ENCODE data around the gene ABLIM3. TPM values are rescaled to one million over a fixed set of nuclear protein-coding genes. Genes with fewer than 3 reads are reported as not detected.

The ABLIM3 gene
- total RNA-seq, 2 experiments from 2014 or later = 0.07 TPM; not detected in 1

GRCh38 chr5:149150457-149150856 is 9.2 kb downstream of the ABLIM3 start:
- Mint-ChIP-seq H3K4me1 (no peaks in the 10 kb centered on the region), H3K27me3 (no peaks in the 10 kb centered on the region), H3K27ac (no peak overlapping the region), H3K9me3 (ENCODE audit: low read depth) (no peaks in the 10 kb centered on the region), H3K4me3 (no peak overlapping the region), H3K36me3 (ENCODE audit: low read depth) (no peaks in the 10 kb centered on the region)
- intact Hi-C loops (cut with DNase I, micrococcal nuclease) = no loop called here
- POLR2A ChIA-PET = no interaction called here
- ATAC-seq (no peak), DNase-seq (no peak)
- CTCF ChIA-PET = interaction anchor here (1.1 kb wide), 1 partner anchor 9 kb away, joined by 6 read pairs; the partner anchor contains the start of gene ABLIM3

DNA sequence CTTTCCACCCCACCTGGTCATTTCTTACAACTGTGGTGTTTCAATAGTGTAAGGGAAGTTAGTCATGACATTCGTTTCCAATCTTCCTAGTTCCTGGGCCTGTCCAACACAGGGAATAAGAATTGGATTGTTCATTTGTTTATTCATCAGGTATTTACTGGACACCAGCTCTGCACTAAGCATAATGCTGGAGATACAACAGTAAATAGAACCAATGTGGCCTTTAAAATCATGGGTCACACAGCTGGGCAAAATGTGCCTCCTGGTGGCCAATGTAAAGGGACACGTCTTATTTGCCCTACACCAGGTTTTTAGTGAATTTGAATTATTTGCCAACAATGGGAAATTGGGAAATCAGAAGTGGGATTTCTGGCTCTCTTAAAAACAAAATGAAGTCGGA is 10.4 kb downstream of the ABLIM3 start:
- no peak for ATAC-seq
- POLR2A ChIA-PET = no interaction called here
- intact Hi-C loops (cut with DNase I, micrococcal nuclease) = no loop called here
- Mint-ChIP-seq H3K9me3 (ENCODE audit: low read depth) (no peaks in the 10 kb centered on the region), H3K4me1 (peaks cover 2% of the 10 kb centered on the region), H3K36me3 (ENCODE audit: low read depth) (no peaks in the 10 kb centered on the region), H3K27me3 (no peaks in the 10 kb centered on the region), H3K4me3 (no peak overlapping the region), H3K27ac (no peak overlapping the region)
- CTCF ChIA-PET = no interaction called here
- DNase-seq = no peak

DNA sequence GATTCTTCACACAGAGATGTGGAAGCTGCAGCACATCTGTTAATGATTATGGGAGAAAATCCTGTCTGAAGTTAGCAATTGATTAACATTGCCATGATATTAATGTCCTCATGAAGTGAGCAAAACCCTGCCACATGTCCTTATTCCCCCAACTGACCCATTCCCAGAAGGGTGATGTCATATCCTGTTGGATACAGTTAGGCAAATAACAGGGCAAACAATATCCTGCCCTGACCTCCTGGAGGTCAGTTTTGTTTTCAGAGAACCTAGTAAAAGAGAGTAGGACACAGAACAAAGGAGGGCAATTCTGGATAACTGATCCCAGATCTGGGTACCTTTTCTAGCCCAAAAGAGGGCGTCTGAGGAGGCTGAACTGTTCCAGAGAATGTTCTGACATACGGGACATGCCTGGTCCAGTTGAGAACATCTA is 11.0 kb downstream of the ABLIM3 start:
- intact Hi-C loops (cut with DNase I, micrococcal nuclease) = no loop called here
- Mint-ChIP-seq H3K27me3 (no peaks in the 10 kb centered on the region), H3K4me1 (peaks cover 2% of the 10 kb centered on the region), H3K9me3 (ENCODE audit: low read depth) (no peaks in the 10 kb centered on the region), H3K4me3 (no peak overlapping the region), H3K27ac (no peak overlapping the region), H3K36me3 (ENCODE audit: low read depth) (no peaks in the 10 kb centered on the region)
- DNase-seq (no peak), ATAC-seq (no peak)
- POLR2A ChIA-PET = no interaction called here
- CTCF ChIA-PET = interaction anchor here (0.6 kb wide), 1 partner anchor 149 kb away, joined by 5 read pairs; no protein-coding TSS in a partner anchor

- intact Hi-C loops (cut with DNase I, micrococcal nuclease) = no loop called here
- H3K9me3 Mint-ChIP-seq (ENCODE audit: low read depth) = no peaks in the 10 kb centered on the region
- POLR2A ChIA-PET = no interaction called here
- DNase-seq = no peak
- no peaks in the 10 kb centered on the region for H3K27me3 Mint-ChIP-seq
- no peak overlapping the region for H3K27ac Mint-ChIP-seq
- CTCF ChIA-PET = interaction anchor here (0.6 to 1.7 kb wide), 2 partner anchors 148 to 422 kb away, joined by 4 to 5 read pairs; no protein-coding TSS in a partner anchor
- H3K4me3 Mint-ChIP-seq = no peak overlapping the region
- ATAC-seq = no peak
- H3K36me3 Mint-ChIP-seq (ENCODE audit: low read depth) = no peaks in the 10 kb centered on the region
- peaks cover 2% of the 10 kb centered on the region for H3K4me1 Mint-ChIP-seq
These were observed 12.0 kb downstream of the ABLIM3 start for GRCh38 chr5:149153193-149153750.

DNA sequence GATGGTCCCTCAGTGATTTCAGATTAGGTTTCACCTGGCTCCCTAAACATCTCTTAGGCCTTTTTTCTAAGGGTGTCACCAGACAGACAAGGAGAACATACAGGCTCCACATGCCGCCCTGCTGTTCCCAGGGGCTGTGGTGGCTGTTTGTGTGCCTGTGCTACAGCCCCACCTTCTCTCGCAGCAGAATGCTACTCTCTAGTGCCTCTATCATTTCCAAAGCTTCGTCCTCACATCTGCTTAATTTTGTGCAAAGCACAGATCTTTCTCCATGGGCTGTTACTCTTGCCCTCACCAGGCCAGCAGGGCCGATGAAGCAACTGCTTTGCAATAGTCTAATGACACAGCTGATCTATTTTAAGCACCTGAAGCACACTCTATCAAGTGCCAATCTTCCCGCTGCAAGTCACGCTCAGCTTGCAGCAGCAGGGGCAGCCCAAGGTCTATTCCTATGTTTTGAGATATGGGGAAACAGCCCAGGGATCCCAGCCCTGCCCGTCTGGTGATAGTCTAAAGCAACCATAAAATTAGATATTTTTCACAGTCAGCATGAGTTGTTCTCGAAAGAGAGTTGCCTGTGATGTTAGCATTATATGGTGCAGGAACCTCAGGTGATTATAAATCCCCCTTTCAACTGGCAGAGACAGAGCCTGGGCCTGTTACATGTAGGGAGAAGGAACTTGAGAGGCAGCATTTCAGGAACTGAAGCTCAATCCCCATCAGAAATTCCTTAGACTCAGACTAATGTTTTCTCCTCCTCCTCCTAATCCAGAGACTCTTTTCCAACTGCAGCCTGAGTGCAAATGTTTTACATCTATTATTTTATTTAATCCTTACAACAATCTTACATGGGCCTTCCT is 12.7 kb downstream of the ABLIM3 start:
- DNase-seq (no peak), ATAC-seq (no peak)
- Mint-ChIP-seq H3K27me3 (no peaks in the 10 kb centered on the region), H3K27ac (no peak overlapping the region), H3K36me3 (ENCODE audit: low read depth) (no peaks in the 10 kb centered on the region), H3K4me3 (no peak overlapping the region), H3K4me1 (peaks cover 2% of the 10 kb centered on the region), H3K9me3 (ENCODE audit: low read depth) (no peaks in the 10 kb centered on the region)
- intact Hi-C loops (cut with DNase I, micrococcal nuclease) = no loop called here
- ChIA-PET CTCF (interaction anchor here (1.0 to 1.7 kb wide), 3 partner anchors 13 to 423 kb away, joined by 3 to 4 read pairs (median 3); partner anchors contain the start of gene ABLIM3), POLR2A (interaction anchor here (0.6 kb wide), 1 partner anchor 496 kb away, joined by 4 read pairs; no protein-coding TSS in a partner anchor)

GRCh38 chr5:149154650-149155049 is 13.4 kb downstream of the ABLIM3 start:
- H3K9me3 Mint-ChIP-seq (ENCODE audit: low read depth) = no peaks in the 10 kb centered on the region
- H3K4me1 Mint-ChIP-seq = peaks cover 2% of the 10 kb centered on the region
- H3K36me3 Mint-ChIP-seq (ENCODE audit: low read depth) = no peaks in the 10 kb centered on the region
- CTCF ChIA-PET = interaction anchor here (1.0 to 1.7 kb wide), 4 partner anchors 13 to 424 kb away, joined by 3 to 4 read pairs (median 3); partner anchors contain the start of gene ABLIM3
- no peaks in the 10 kb centered on the region for H3K27me3 Mint-ChIP-seq
- intact Hi-C loops (cut with DNase I, micrococcal nuclease) = no loop called here
- no peak overlapping the region for H3K27ac Mint-ChIP-seq
- POLR2A ChIA-PET = interaction anchor here (0.6 kb wide), 1 partner anchor 496 kb away, joined by 4 read pairs; no protein-coding TSS in a partner anchor
- ATAC-seq (no peak), DNase-seq (no peak)
- no peak overlapping the region for H3K4me3 Mint-ChIP-seq

- Mint-ChIP-seq H3K27me3 (no peaks in the 10 kb centered on the region), H3K4me1 (peaks cover 2% of the 10 kb centered on the region), H3K27ac (no peak overlapping the region), H3K9me3 (ENCODE audit: low read depth) (no peaks in the 10 kb centered on the region), H3K4me3 (no peak overlapping the region), H3K36me3 (ENCODE audit: low read depth) (no peaks in the 10 kb centered on the region)
- intact Hi-C loops (cut with DNase I, micrococcal nuclease) = no loop called here
- DNase-seq (no peak), ATAC-seq (peak; percentile 74)
- CTCF ChIA-PET = interaction anchor here (1.0 kb wide), 1 partner anchor 108 kb away, joined by 3 read pairs; no protein-coding TSS in a partner anchor
- POLR2A ChIA-PET = no interaction called here
These were observed 15.3 kb downstream of the ABLIM3 start for GRCh38 chr5:149156435-149157083.

GRCh38 chr5:149157330-149157729 is 16.0 kb downstream of the ABLIM3 start:
- no peak for ATAC-seq
- ChIA-PET POLR2A (no interaction called here), CTCF (no interaction called here)

GRCh38 chr5:149160291-149160787 is 19.0 kb downstream of the ABLIM3 start:
- Mint-ChIP-seq H3K4me3 (no peak overlapping the region), H3K27me3 (no peaks in the 10 kb centered on the region), H3K36me3 (ENCODE audit: low read depth) (no peaks in the 10 kb centered on the region), H3K4me1 (peaks cover 2% of the 10 kb centered on the region), H3K27ac (no peak overlapping the region), H3K9me3 (ENCODE audit: low read depth) (no peaks in the 10 kb centered on the region)
- CTCF ChIA-PET = interaction anchor here (0.6 to 1.6 kb wide), 3 partner anchors 18 to 105 kb away, joined by 3 to 5 read pairs (median 5); partner anchors contain the start of gene ABLIM3
- POLR2A ChIA-PET = no interaction called here
- ATAC-seq = no peak
- intact Hi-C loops (cut with DNase I, micrococcal nuclease) = no loop called here
- no peak for DNase-seq

More at GRCh38 chr5:149157330-149157729, 16.0 kb downstream of the ABLIM3 start:
- Mint-ChIP-seq H3K4me3 (no peak overlapping the region), H3K9me3 (ENCODE audit: low read depth) (no peaks in the 10 kb centered on the region), H3K27ac (no peak overlapping the region), H3K27me3 (no peaks in the 10 kb centered on the region), H3K4me1 (peaks cover 2% of the 10 kb centered on the region), H3K36me3 (ENCODE audit: low read depth) (no peaks in the 10 kb centered on the region)
- intact Hi-C loops (cut with DNase I, micrococcal nuclease) = no loop called here
- DNase-seq = no peak

- Mint-ChIP-seq H3K4me3 (no peak overlapping the region), H3K36me3 (ENCODE audit: low read depth) (no peaks in the 10 kb centered on the region), H3K27ac (no peak overlapping the region), H3K4me1 (peaks cover 2% of the 10 kb centered on the region), H3K9me3 (ENCODE audit: low read depth) (no peaks in the 10 kb centered on the region), H3K27me3 (no peaks in the 10 kb centered on the region)
- DNase-seq (no peak), ATAC-seq (no peak)
- intact Hi-C loops (cut with DNase I, micrococcal nuclease) = no loop called here
- ChIA-PET CTCF (interaction anchor here (1.0 to 1.6 kb wide), 3 partner anchors 19 to 111 kb away, joined by 3 to 5 read pairs (median 5); partner anchors contain the start of gene ABLIM3), POLR2A (no interaction called here)
These were observed 19.9 kb downstream of the ABLIM3 start for GRCh38 chr5:149161026-149161687.

DNA sequence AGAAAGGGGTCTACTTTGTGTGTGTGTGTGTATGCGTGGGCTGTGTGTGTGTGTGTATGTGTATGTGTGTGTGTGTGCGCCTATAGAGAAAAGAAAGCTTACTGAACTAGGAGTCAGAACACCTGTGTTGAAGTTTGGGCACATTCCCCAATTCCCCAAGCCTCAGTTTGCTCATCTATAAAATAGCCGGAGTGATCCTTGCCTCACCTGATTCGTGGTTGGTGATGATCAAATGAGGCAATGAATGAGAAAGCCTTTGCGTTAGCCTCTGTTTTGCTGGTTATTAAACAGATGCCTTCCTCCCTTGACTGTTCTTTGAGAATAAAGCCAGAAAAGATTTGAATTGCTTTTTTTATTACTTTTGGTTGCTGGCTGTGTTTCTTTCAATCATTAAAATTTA is 20.6 kb downstream of the ABLIM3 start:
- ATAC-seq (no peak), DNase-seq (no peak)
- no peaks in the 10 kb centered on the region for H3K27me3 Mint-ChIP-seq
- H3K27ac Mint-ChIP-seq = no peak overlapping the region
- H3K9me3 Mint-ChIP-seq (ENCODE audit: low read depth) = no peaks in the 10 kb centered on the region
- CTCF ChIA-PET = interaction anchor here (1.0 to 1.6 kb wide), 3 partner anchors 20 to 111 kb away, joined by 3 to 5 read pairs (median 5); partner anchors contain the start of gene ABLIM3
- H3K36me3 Mint-ChIP-seq (ENCODE audit: low read depth) = no peaks in the 10 kb centered on the region
- no peak overlapping the region for H3K4me3 Mint-ChIP-seq
- intact Hi-C loops (cut with DNase I, micrococcal nuclease) = no loop called here
- POLR2A ChIA-PET = no interaction called here
- no peaks in the 10 kb centered on the region for H3K4me1 Mint-ChIP-seq
